ENCODE results near the gene SORCS2. TPM values are rescaled to one million over a fixed set of nuclear protein-coding genes. Genes with fewer than 3 reads are reported as not detected.

SORCS2 gene
- polyA plus RNA-seq, 1 of the 3 experiments (the other 2 are of a cell fraction): 1.6 TPM

DNA sequence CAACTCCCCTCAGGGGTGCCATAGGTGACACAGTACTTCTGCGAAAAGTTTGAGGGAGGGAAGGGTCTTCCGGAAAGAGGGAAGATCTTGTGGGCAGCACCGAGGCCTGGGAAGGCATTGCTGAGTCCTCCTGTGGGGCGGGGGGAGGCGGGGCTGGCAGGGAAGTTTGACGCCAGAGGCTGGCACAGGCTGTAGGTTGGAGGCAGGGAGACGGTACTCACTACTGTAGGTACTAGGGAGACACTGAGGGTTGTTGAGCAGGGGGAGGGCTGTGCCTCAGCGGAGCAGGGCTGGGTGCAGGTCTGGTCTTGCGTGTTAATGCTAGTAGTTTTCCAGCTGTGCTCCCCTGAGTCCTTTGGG is 265.7 kb downstream of the SORCS2 start (continued):
- TF ChIP-seq EP300 (IDR thresholded peaks at IDR 0.05; ENCODE audit: borderline replicate concordance in 1 of 2, low read depth in 1 of 2, low read length in 1 of 2) (no peak), ELF1 (IDR thresholded peaks at IDR 0.05) (no peak), EZH2phosphoT487 (IDR thresholded peaks at IDR 0.05; ENCODE audit: borderline replicate concordance, low read depth) (no peak), USF2 (IDR thresholded peaks at IDR 0.05; ENCODE audit: borderline replicate concordance, low read depth, low read length) (no peak)

- H3F3A ChIP-seq (replicated peaks; ENCODE audit: insufficient read depth): no peaks in the 10 kb centered on the region
Measured at GRCh38 chr4:7458477-7458876, 266.1 kb downstream of the SORCS2 start.

More at GRCh38 chr4:7458477-7458876, 266.1 kb downstream of the SORCS2 start:
- Histone ChIP-seq H3K9me2 (no peaks in the 10 kb centered on the region), H3K27ac (ENCODE audit: low read depth in 2 of 2, low read length in 1 of 2) (no peak overlapping the region), H3K27me3 (ENCODE audit: insufficient read depth) (no peaks in the 10 kb centered on the region), H3K36me3 (replicated peaks in 1 of 2; ENCODE audit: control insufficient read depth in 1 of 2, insufficient read depth in 2 of 2, low read length in 1 of 2) (no peaks in the 10 kb centered on the region), H3K4me1 (ENCODE audit: control insufficient read depth in 1 of 2, insufficient read depth in 2 of 2, low read depth in 1 of 2, low read length in 1 of 2) (peaks cover 0 to 24% of the 10 kb centered on the region in 2 experiments; a peak in 1 of 4 replicates), H3K9ac (no peak overlapping the region), H3K79me2 (ENCODE audit: insufficient read depth) (no peaks in the 10 kb centered on the region), H3K4me3 (ENCODE audit: low read depth in 2 of 2, low read length in 1 of 2) (no peak overlapping the region), H2AFZ (ENCODE audit: low read depth) (no peak overlapping the region), H4K20me1 (ENCODE audit: insufficient read depth) (no peaks in the 10 kb centered on the region), H3K9me3 (no peaks in the 10 kb centered on the region), H3K4me2 (no peak overlapping the region)
- POLR2A ChIA-PET: no interaction called here
- no peak for DNase-seq
- WGBS (ENCODE audit: low lambda C conversion rate): 85% methylated on average over 4 of the region's 4 CpGs
- no peak for TF ChIP-seq EZH2phosphoT487 (IDR thresholded peaks at IDR 0.05; ENCODE audit: borderline replicate concordance, low read depth)
- TF ChIP-seq RAD21 (IDR thresholded peaks at IDR 0.05; ENCODE audit: low read length): no peak
- no peak for TF ChIP-seq REST (IDR thresholded peaks at IDR 0.05; ENCODE audit: low read depth, low read length)
- TF ChIP-seq, protein P1, sequence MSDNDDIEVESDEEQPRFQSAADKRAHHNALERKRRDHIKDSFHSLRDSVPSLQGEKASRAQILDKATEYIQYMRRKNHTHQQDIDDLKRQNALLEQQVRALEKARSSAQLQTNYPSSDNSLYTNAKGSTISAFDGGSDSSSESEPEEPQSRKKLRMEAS (IDR thresholded peaks at IDR 0.05; ENCODE audit: low read depth): no peak
- no peak for TF ChIP-seq CTCF (IDR thresholded peaks at IDR 0.05)
- TF ChIP-seq ELF1 (IDR thresholded peaks at IDR 0.05): no peak
- no peak for TF ChIP-seq YY1 (IDR thresholded peaks at IDR 0.05; ENCODE audit: low read depth)
- TF ChIP-seq TAF1 (IDR thresholded peaks at IDR 0.05; ENCODE audit: borderline replicate concordance, low read depth, low read length): no peak
- TF ChIP-seq EP300 (IDR thresholded peaks at IDR 0.05; ENCODE audit: borderline replicate concordance in 1 of 2, low read depth in 1 of 2, low read length in 1 of 2): no peak
- no peak for TF ChIP-seq SMC3 (IDR thresholded peaks at IDR 0.05; ENCODE audit: low read depth, low read length)
- TF ChIP-seq FOXJ3 (CRISPR knock-in tag; IDR thresholded peaks at IDR 0.05): no peak
- TF ChIP-seq TEAD4 (IDR thresholded peaks at IDR 0.05; ENCODE audit: borderline replicate concordance, insufficient read depth): no peak
- no peak for TF ChIP-seq POLR2AphosphoS5 (IDR thresholded peaks at IDR 0.05; ENCODE audit: low read depth, low read length)
- no peak for TF ChIP-seq MXI1 (IDR thresholded peaks at IDR 0.05; ENCODE audit: low read depth, low read length)
- TF ChIP-seq RXRA (IDR thresholded peaks at IDR 0.05; ENCODE audit: borderline replicate concordance, low read depth): no peak
- TF ChIP-seq PBX3 (IDR thresholded peaks at IDR 0.05): no peak
- TF ChIP-seq USF2 (IDR thresholded peaks at IDR 0.05; ENCODE audit: borderline replicate concordance, low read depth, low read length): no peak
- no peak for TF ChIP-seq ZBTB33 (IDR thresholded peaks at IDR 0.05; ENCODE audit: borderline replicate concordance, low read depth)
- CTCF ChIA-PET: no interaction called here

All from SK-N-SH (cell line).